Peyer's patch (tissue), 4 donors: ENCODE results near the gene GALR2. TPM values are rescaled to one million over a fixed set of nuclear protein-coding genes. Genes with fewer than 3 reads are reported as not detected.
"Not testable (repeated sequence)": the region's sequence is repeated elsewhere in the genome, so short reads cannot be mapped to it uniquely, and the experiment has no call there.

Source experiments
- DNase-seq, 3 donors: peaks; one replicate each; pipeline ENCODE4 v3.0.0-alpha.2; 2017 to 2019
- H3K27ac ChIP-seq, 4 donors: fragments of 200-600 bp; sonication (generic); one replicate each; pipeline ENCODE4 v1.5.1; 2016 to 2019
- H3K27me3 ChIP-seq, 2 donors: fragments of 200-600 bp; sonication (generic); one replicate each; pipeline ENCODE4 v1.5.1; 2019
- H3K36me3 ChIP-seq, 3 donors: fragments of 200-600 bp; sonication (generic); one replicate each; pipeline ENCODE4 v1.5.1; 2016 to 2019
- H3K4me1 ChIP-seq, 4 donors: fragments of 200-600 bp; sonication (generic); one replicate each; pipeline ENCODE4 v1.5.1; 2016 to 2019
- H3K4me3 ChIP-seq, 4 donors: fragments of 200-600 bp; sonication (generic); 1 replicate in 3 of 4; 2 replicates in 1 of 4; pipeline ENCODE4 v1.5.1; 2016 to 2019; ENCODE audit warnings: mild to moderate bottlenecking in 1 of 4
- H3K9me3 ChIP-seq, 4 donors: fragments of 200-600 bp; sonication (generic); one replicate each; pipeline ENCODE4 v1.5.1; 2016 to 2019; ENCODE audit warnings: mild to moderate bottlenecking in 1 of 4
- POLR2A ChIP-seq, 2 donors: fragments of 450-650 bp; IDR thresholded peaks; one replicate each; pipeline ENCODE4 v1.5.1; 2017; ENCODE audit warnings: antibody characterized with exemption in 2 of 2, mild to moderate bottlenecking in 2 of 2, moderate library complexity in 2 of 2
- total RNA-seq, 4 donors: library from RNA; depleted of rRNA; stranded (reverse); fragments of >200 nt; gene quantifications; one replicate each; pipeline ENCODE4 v1.1.0, GENCODE V29; 2016
- TF ChIP-seq, protein P1 (sequence below), 6 experiments: fragments of 450-650 bp in 4 of 6; fragments of 200-600 bp in 2 of 6; sonication (generic) in 1 of 6; IDR thresholded peaks; one replicate each; pipeline ENCODE4 v1.5.1; 2017 to 2019; ENCODE audit warnings: antibody characterized with exemption in 6 of 6, mild to moderate bottlenecking in 3 of 6, moderate library complexity in 1 of 6

GALR2 gene
- total RNA-seq, 4 donors from 2014 or later, result 0.95 TPM; not detected in 3

DNA sequence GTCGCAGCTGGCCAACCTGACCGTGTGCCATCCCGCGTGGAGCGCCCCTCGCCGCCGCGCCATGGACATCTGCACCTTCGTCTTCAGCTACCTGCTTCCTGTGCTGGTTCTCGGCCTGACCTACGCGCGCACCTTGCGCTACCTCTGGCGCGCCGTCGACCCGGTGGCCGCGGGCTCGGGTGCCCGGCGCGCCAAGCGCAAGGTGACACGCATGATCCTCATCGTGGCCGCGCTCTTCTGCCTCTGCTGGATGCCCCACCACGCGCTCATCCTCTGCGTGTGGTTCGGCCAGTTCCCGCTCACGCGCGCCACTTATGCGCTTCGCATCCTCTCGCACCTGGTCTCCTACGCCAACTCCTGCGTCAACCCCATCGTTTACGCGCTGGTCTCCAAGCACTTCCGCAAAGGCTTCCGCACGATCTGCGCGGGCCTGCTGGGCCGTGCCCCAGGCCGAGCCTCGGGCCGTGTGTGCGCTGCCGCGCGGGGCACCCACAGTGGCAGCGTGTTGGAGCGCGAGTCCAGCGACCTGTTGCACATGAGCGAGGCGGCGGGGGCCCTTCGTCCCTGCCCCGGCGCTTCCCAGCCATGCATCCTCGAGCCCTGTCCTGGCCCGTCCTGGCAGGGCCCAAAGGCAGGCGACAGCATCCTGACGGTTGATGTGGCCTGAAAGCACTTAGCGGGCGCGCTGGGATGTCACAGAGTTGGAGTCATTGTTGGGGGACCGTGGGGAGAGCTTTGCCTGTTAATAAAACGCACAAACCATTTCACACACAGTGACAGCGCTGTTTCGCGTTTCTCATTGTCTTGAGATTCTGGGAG lies 2.4 kb downstream of the GALR2 start:
- Histone ChIP-seq H3K27ac (no peak overlapping the region), H3K36me3 (no peaks in the 10 kb centered on the region), H3K4me3 (peak overlapping the region in 2 of 4 donors; percentile 14 to 27), H3K9me3 (no peaks in the 10 kb centered on the region), H3K27me3 (peaks cover 0 to 47% of the 10 kb centered on the region in 2 donors), H3K4me1 (peaks cover 0 to 49% (median 14%) of the 10 kb centered on the region in 4 donors)
- peak in 2 of 3 donors; percentile 24 to 60 for DNase-seq
- TF ChIP-seq, protein P1, sequence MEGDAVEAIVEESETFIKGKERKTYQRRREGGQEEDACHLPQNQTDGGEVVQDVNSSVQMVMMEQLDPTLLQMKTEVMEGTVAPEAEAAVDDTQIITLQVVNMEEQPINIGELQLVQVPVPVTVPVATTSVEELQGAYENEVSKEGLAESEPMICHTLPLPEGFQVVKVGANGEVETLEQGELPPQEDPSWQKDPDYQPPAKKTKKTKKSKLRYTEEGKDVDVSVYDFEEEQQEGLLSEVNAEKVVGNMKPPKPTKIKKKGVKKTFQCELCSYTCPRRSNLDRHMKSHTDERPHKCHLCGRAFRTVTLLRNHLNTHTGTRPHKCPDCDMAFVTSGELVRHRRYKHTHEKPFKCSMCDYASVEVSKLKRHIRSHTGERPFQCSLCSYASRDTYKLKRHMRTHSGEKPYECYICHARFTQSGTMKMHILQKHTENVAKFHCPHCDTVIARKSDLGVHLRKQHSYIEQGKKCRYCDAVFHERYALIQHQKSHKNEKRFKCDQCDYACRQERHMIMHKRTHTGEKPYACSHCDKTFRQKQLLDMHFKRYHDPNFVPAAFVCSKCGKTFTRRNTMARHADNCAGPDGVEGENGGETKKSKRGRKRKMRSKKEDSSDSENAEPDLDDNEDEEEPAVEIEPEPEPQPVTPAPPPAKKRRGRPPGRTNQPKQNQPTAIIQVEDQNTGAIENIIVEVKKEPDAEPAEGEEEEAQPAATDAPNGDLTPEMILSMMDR (IDR thresholded peaks at IDR 0.05), result no peak
- no peak for TF ChIP-seq POLR2A (IDR thresholded peaks at IDR 0.05)

DNA sequence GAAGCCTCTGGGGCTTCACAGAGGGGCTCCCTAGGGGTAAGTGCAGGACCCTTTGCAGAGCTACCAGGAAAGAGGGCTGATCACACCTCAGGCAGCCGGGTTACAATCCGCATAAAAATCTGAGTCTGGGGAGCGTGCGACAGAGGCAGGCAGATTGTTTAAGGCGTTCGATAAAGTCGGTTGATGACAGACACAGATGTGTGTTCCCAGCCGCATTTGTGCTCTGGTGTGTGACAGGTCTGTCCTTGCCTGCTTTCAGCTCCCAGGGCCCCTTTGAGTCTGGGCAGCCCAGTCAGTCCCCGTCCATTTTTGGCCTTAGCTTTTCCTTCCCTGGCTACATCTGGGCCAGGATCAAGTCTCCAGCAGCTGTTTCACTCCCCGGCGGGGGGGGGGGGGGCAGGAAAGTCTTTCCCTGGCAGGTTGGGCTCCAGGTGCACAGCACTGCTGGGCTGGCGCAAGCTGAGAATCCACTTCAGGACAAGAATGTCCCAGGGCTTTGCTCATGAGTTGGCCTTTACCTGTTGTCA lies 3.1 kb downstream of the GALR2 start:
- DNase-seq, result no peak

DNA sequence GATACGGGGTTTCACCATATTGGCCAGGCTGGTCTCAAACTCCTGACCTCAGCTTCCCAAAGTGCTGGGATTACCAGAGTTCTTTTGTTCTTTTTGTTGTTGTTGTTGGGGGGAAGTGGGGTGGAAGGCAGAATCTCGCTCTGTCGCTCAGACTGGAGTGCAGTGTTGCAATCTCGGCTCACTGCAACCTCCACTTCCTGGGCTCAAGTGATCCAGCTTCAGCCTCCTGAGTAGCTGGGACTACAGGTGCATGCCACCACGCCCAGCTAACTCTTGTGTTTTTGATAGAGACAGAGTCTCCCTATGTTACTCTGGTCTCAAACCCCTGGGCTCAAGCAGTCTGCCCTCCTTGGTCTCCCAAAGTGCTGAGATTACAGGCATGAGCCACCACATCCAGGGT lies 3.8 kb downstream of the GALR2 start:
- H3K27ac ChIP-seq, H3K4me3 ChIP-seq, DNase-seq, H3K9me3 ChIP-seq: not testable (repeated sequence)
- peaks cover 0 to 47% of the 10 kb centered on the region in 2 donors for H3K27me3 ChIP-seq
- peaks cover 0 to 11% (median 0%) of the 10 kb centered on the region in 3 donors for H3K36me3 ChIP-seq
- peaks cover 0 to 44% (median 14%) of the 10 kb centered on the region in 4 donors for H3K4me1 ChIP-seq

More for the DNA sequence above, 3.1 kb downstream of the GALR2 start:
- Histone ChIP-seq H3K4me3 (no peak overlapping the region), H3K36me3 (peaks cover 0 to 4% (median 0%) of the 10 kb centered on the region in 3 donors), H3K27ac (no peak overlapping the region), H3K4me1 (peaks cover 0 to 49% (median 14%) of the 10 kb centered on the region in 4 donors), H3K27me3 (peaks cover 0 to 47% of the 10 kb centered on the region in 2 donors), H3K9me3 (no peaks in the 10 kb centered on the region)
- TF ChIP-seq, protein P1 (IDR thresholded peaks at IDR 0.05), result no peak
- no peak for TF ChIP-seq POLR2A (IDR thresholded peaks at IDR 0.05)

DNA sequence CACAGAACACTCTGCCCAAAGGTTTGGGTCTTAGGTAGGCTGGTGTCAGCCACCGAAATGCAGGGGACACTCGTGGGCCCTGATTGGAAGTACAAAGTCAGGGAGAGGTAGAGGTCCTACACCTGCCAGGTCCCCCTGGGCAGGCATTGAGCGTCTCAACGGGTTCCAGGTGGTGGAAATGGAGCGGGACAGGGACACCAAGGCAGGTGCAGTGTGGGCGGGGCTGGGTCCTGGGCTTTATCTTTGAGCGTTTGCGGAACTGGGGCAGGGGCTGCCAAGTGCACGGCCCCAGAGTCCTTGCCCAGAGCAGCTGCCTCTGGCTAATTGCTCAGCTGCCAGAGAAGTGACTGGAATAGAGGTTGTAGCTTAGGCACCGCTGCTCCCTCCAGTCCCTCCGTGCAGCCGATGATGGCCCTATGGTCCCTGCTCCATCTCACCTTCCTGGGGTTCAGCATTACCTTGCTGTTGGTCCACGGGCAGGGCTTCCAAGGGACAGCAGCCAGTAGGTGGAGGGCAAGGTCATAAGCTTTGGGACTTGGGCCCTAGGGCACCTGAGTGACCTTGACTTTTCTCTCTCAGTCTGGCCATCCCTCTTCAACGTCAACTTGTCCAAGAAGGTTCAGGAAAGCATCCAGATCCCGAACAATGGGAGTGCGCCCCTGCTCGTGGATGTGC lies 4.4 kb downstream of the GALR2 start, which contains the start of gene ZACN:
TSS of gene ZACN (plus strand) at position 323 of the 675 bp plus-strand sequence. CDS start at position 406, 83 bp downstream.
- TF ChIP-seq, protein P1 (IDR thresholded peaks at IDR 0.05), result no peak
- TF ChIP-seq POLR2A (IDR thresholded peaks at IDR 0.05), result no peak
- no peak within 1 kb of the TSS for H3K27ac ChIP-seq
- peaks cover 0 to 43% (median 14%) of the 10 kb centered on the region in 4 donors for H3K4me1 ChIP-seq
- H3K27me3 ChIP-seq, result peaks cover 0 to 45% of the 10 kb centered on the region in 2 donors
- no peaks in the 10 kb centered on the region for H3K9me3 ChIP-seq
- peak in 1 of 3 donors; percentile 47 for DNase-seq
- no peak within 1 kb of the TSS for H3K4me3 ChIP-seq
- H3K36me3 ChIP-seq, result peaks cover 0 to 18% (median 0%) of the 10 kb centered on the region in 3 donors

DNA sequence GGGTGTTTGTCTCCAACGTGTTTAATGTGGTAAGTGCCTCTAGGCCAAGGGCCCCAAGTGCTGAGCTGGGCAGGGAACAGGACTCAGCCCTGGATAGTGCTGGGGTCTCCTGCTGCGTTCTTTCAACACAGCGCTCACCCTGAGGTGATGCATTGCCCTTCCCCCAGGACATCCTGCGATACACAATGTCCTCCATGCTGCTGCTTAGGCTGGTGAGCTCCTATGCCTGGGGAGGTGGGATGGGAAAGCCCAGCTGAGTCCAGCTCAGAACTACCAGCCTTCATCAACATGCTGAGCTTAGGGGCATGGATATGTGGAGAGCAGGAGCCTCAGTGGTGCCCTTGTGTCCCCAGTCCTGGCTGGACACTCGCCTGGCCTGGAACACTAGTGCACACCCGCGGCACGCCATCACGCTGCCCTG lies 5.0 kb downstream of the GALR2 start:
- Histone ChIP-seq H3K27me3 (peaks cover 0 to 40% of the 10 kb centered on the region in 2 donors), H3K9me3 (no peaks in the 10 kb centered on the region), H3K27ac (no peak overlapping the region), H3K4me3 (no peak overlapping the region), H3K4me1 (peaks cover 0 to 38% (median 12%) of the 10 kb centered on the region in 4 donors), H3K36me3 (peaks cover 0 to 23% (median 0%) of the 10 kb centered on the region in 3 donors)
- no peak for TF ChIP-seq POLR2A (IDR thresholded peaks at IDR 0.05)
- TF ChIP-seq, protein P1 (IDR thresholded peaks at IDR 0.05), result no peak
- DNase-seq, result no peak
